HG02763 (cell line): Measurements from ENCODE around the gene TMEM139.

ENCODE experiments used
- ATAC-seq: cut with Tn5 transposase; IDR thresholded peaks from one replicate; pipeline ENCODE4 v1.9.1; 2021; ENCODE audit warnings: mild to moderate bottlenecking, moderate library complexity; ENCODE audit not compliant: unreplicated experiment

Gene TMEM139

GRCh38 chr7:143284591-143285469 is at the start of gene TMEM139:
TMEM139 (plus strand) TSS chr7:143284958; CDS start chr7:143285958, 1,000 bp downstream.
- no peak for ATAC-seq

GRCh38 chr7:143235561-143235960 is 49.2 kb upstream of the TMEM139 start:
- ATAC-seq: no peak

GRCh38 chr7:143236408-143236990 is 48.3 kb upstream of the TMEM139 start:
- no peak for ATAC-seq

- ATAC-seq: no peak
Observed at GRCh38 chr7:143237366-143237765, 47.4 kb upstream of the TMEM139 start.

- ATAC-seq: no peak
Observed at GRCh38 chr7:143238289-143238980, 46.3 kb upstream of the TMEM139 start.

GRCh38 chr7:143239813-143240212 is 44.9 kb upstream of the TMEM139 start:
- no peak for ATAC-seq

- no peak for ATAC-seq
Observed at GRCh38 chr7:143240291-143241168, 44.2 kb upstream of the TMEM139 start.

- no peak for ATAC-seq
Observed at GRCh38 chr7:143242306-143242705, 42.5 kb upstream of the TMEM139 start.

GRCh38 chr7:143243111-143243510 is 41.6 kb upstream of the TMEM139 start:
- no peak for ATAC-seq

GRCh38 chr7:143243614-143244013 is 41.1 kb upstream of the TMEM139 start:
- ATAC-seq: no peak

GRCh38 chr7:143244321-143244720 is 40.4 kb upstream of the TMEM139 start:
- ATAC-seq: no peak

GRCh38 chr7:143245123-143245522 is 39.6 kb upstream of the TMEM139 start:
- ATAC-seq: no peak

- ATAC-seq: no peak
Observed at GRCh38 chr7:143247372-143247771, 37.4 kb upstream of the TMEM139 start.

GRCh38 chr7:143248761-143249354 is 35.9 kb upstream of the TMEM139 start:
- no peak for ATAC-seq

- ATAC-seq: no peak
Observed at GRCh38 chr7:143250199-143250598, 34.6 kb upstream of the TMEM139 start.

- no peak for ATAC-seq
Observed at GRCh38 chr7:143250822-143251221, 33.9 kb upstream of the TMEM139 start.

GRCh38 chr7:143252006-143252405 is 32.8 kb upstream of the TMEM139 start:
- no peak for ATAC-seq

- ATAC-seq: no peak
Observed at GRCh38 chr7:143255564-143255963, 29.2 kb upstream of the TMEM139 start.

GRCh38 chr7:143256325-143256724 is 28.4 kb upstream of the TMEM139 start:
- ATAC-seq: no peak

- ATAC-seq: peak; percentile 65
Observed at GRCh38 chr7:143256932-143257331, 27.8 kb upstream of the TMEM139 start.
